Measurements from ENCODE around the gene SCAMP5.

Gene SCAMP5

GRCh38 chr15:74960995-74961588 lies 34.3 kb upstream of the SCAMP5 start:
- ATAC-seq (peak; percentile 77), DNase-seq (no peak)
- no peaks in the 10 kb centered on the region for H3K9me3 Mint-ChIP-seq
- no peaks in the 10 kb centered on the region for H3K36me3 Mint-ChIP-seq (ENCODE audit: low read depth)
- H3K4me3 Mint-ChIP-seq = peak overlapping the region; percentile 27
- H3K27ac Mint-ChIP-seq = peak overlapping the region; percentile 87
- peaks cover 44% of the 10 kb centered on the region for H3K4me1 Mint-ChIP-seq
- peaks cover 53% of the 10 kb centered on the region for H3K27me3 Mint-ChIP-seq

- ATAC-seq = no peak
- H3K4me1 Mint-ChIP-seq = peaks cover 43% of the 10 kb centered on the region
- H3K36me3 Mint-ChIP-seq (ENCODE audit: low read depth) = no peaks in the 10 kb centered on the region
- no peaks in the 10 kb centered on the region for H3K9me3 Mint-ChIP-seq
- no peak for DNase-seq
- H3K27me3 Mint-ChIP-seq = peaks cover 53% of the 10 kb centered on the region
- H3K4me3 Mint-ChIP-seq = peak overlapping the region; percentile 27
- H3K27ac Mint-ChIP-seq = peak overlapping the region; percentile 87
Observed at GRCh38 chr15:74961616-74962015, 33.7 kb upstream of the SCAMP5 start.

DNA sequence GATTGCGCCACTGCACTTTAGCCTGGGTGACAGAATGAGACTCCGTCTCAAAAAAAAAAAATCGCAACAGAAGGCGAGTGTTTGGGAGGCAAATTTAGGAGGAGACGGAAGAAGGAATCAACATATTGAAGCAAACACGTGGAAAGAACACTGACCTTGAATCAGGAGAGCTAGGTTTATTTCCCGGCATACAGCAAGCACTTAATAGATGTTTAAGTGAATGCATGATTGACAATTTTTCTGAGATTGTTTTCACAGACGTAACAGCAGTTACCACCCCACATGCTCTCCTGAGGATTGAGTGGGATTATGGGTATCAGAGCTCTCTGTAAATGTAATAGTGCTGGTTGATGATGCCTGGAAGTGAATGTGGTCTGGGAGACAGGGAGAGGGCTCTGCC lies 33.1 kb upstream of the SCAMP5 start:
- DNase-seq = no peak
- H3K36me3 Mint-ChIP-seq (ENCODE audit: low read depth) = no peaks in the 10 kb centered on the region
- H3K4me3 Mint-ChIP-seq = no peak overlapping the region
- no peaks in the 10 kb centered on the region for H3K9me3 Mint-ChIP-seq
- peaks cover 43% of the 10 kb centered on the region for H3K4me1 Mint-ChIP-seq
- no peak overlapping the region for H3K27ac Mint-ChIP-seq
- peaks cover 53% of the 10 kb centered on the region for H3K27me3 Mint-ChIP-seq
- ATAC-seq = no peak

DNA sequence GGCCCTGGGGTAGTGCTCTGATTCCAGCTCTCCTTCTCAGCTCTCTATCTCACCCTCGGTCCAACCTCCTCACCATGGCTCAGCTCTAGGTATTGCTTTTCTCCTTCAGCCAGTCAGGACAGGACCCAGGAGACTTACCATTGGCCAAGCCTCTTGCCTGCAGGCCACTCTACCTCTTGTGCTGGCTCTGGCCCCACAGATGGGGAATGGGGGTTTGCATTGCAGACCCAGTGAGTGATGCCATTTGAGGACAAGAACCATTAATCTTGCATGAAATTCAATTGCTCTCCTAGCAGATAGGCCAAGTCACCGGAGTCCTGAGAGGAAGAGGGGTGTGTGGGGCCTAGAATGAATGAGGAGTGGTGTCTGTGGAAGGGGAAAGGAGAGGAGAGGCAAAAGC lies 32.7 kb upstream of the SCAMP5 start:
- Mint-ChIP-seq H3K4me1 (peaks cover 38% of the 10 kb centered on the region), H3K4me3 (no peak overlapping the region), H3K27me3 (peaks cover 49% of the 10 kb centered on the region), H3K27ac (peak overlapping the region; percentile 12), H3K9me3 (no peaks in the 10 kb centered on the region), H3K36me3 (ENCODE audit: low read depth) (no peaks in the 10 kb centered on the region)
- DNase-seq (no peak), ATAC-seq (no peak)

DNA sequence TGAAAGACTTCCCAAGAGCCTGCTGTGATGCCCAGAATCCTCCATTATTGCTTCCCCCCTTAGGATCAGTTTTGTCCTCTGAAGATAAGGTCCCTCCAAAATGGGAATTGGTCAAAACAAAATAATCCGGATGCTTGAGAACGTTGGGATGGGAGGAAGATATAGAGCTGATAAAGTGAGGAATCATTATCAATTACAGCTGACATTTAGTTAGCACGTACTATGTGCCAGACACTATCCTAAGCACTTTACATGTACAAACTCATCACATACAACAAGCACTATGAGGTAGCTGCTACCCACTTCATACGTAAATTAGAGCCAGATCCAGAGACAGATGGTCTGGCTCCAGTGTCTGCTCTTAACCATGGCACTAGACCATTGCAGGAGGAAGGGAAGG lies 32.1 kb upstream of the SCAMP5 start:
- H3K4me3 Mint-ChIP-seq = no peak overlapping the region
- ATAC-seq (no peak), DNase-seq (no peak)
- peaks cover 34% of the 10 kb centered on the region for H3K4me1 Mint-ChIP-seq
- no peak overlapping the region for H3K27ac Mint-ChIP-seq
- no peaks in the 10 kb centered on the region for H3K36me3 Mint-ChIP-seq (ENCODE audit: low read depth)
- peaks cover 44% of the 10 kb centered on the region for H3K27me3 Mint-ChIP-seq
- no peaks in the 10 kb centered on the region for H3K9me3 Mint-ChIP-seq

- Mint-ChIP-seq H3K36me3 (ENCODE audit: low read depth) (no peaks in the 10 kb centered on the region), H3K4me1 (peaks cover 20% of the 10 kb centered on the region), H3K27ac (no peak overlapping the region), H3K27me3 (peaks cover 28% of the 10 kb centered on the region), H3K4me3 (no peak overlapping the region), H3K9me3 (no peaks in the 10 kb centered on the region)
- no peak for DNase-seq
- no peak for ATAC-seq
Observed at GRCh38 chr15:74964794-74965193, 30.6 kb upstream of the SCAMP5 start.

GRCh38 chr15:74967670-74968069 lies 27.7 kb upstream of the SCAMP5 start:
- Mint-ChIP-seq H3K27ac (no peak overlapping the region), H3K36me3 (ENCODE audit: low read depth) (no peaks in the 10 kb centered on the region), H3K4me1 (no peaks in the 10 kb centered on the region), H3K27me3 (peaks cover 12% of the 10 kb centered on the region), H3K4me3 (no peak overlapping the region), H3K9me3 (no peaks in the 10 kb centered on the region)
- DNase-seq (no peak), ATAC-seq (no peak)

GRCh38 chr15:74976159-74976558 lies 19.2 kb upstream of the SCAMP5 start:
- Mint-ChIP-seq H3K36me3 (ENCODE audit: low read depth) (no peaks in the 10 kb centered on the region), H3K4me1 (peaks cover 18% of the 10 kb centered on the region), H3K27ac (no peak overlapping the region), H3K27me3 (peaks cover 21% of the 10 kb centered on the region), H3K4me3 (no peak overlapping the region), H3K9me3 (no peaks in the 10 kb centered on the region)
- ATAC-seq (no peak), DNase-seq (no peak)

DNA sequence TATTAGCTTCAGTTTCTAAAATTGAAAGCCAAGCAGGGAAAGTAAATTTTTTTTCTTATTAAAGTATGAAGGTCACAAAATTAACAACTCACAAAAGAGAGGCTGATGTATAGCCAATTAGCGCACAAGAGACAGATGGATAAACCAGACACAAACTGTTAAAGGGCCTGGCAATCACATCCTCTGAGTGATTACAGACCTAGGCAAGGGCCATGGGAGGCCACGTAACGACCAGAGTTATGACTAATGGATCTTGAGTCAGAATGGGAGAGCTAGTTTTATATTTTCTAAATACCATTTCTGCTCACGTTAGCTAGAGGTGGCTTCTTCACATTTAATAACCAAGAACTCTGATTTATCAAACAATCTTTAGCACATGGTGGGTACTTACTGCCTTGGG lies 17.8 kb upstream of the SCAMP5 start:
- no peaks in the 10 kb centered on the region for H3K9me3 Mint-ChIP-seq
- peak overlapping the region; percentile 50 for H3K27ac Mint-ChIP-seq
- H3K4me3 Mint-ChIP-seq = peak overlapping the region; percentile 21
- H3K36me3 Mint-ChIP-seq (ENCODE audit: low read depth) = no peaks in the 10 kb centered on the region
- H3K4me1 Mint-ChIP-seq = peaks cover 21% of the 10 kb centered on the region
- ATAC-seq (peak; percentile 91), DNase-seq (no peak)
- H3K27me3 Mint-ChIP-seq = peaks cover 25% of the 10 kb centered on the region

DNA sequence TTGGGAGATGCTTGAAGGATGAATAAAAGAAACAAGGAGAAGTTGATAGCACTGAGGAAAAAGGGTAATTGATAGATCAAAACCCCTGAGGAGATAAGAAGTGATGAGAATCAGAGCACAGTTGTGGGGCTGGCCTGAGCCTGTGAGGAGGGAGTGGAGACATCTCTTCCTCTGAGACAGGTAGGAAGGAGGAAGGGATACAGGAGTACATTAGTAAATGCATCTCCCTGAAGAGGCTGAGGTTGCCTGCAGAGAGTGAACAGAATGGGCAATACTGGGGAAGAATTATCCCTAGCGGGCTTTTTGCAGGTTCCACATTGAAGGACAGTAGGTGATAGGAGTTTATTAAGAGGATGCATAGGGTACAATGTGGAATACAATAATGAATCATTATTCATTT lies 17.3 kb upstream of the SCAMP5 start:
- Mint-ChIP-seq H3K9me3 (no peaks in the 10 kb centered on the region), H3K36me3 (ENCODE audit: low read depth) (no peaks in the 10 kb centered on the region), H3K27ac (peak overlapping the region; percentile 50), H3K27me3 (peaks cover 21% of the 10 kb centered on the region), H3K4me3 (peak overlapping the region; percentile 21), H3K4me1 (peaks cover 23% of the 10 kb centered on the region)
- ATAC-seq (peak; percentile 23), DNase-seq (no peak)

DNA sequence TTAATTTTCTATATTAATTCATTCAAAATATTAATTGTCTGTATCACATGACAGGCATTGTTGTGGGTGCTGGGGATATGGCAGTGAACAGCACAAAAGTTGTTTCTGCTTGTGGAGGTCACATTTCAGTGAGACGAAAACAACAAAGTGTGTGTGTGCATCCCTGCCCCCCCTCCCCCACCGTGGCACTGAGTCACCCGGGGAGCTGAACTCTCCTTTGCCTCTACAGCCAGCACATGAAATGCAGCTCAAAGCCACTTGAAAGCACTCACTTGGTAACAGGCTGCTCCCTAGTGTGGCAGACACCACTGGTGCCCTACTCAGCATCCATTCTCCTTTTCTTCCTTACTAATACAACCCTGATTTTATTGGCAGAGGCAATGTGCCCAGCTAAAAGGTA lies 16.9 kb upstream of the SCAMP5 start:
- H3K4me3 Mint-ChIP-seq = no peak overlapping the region
- peaks cover 27% of the 10 kb centered on the region for H3K4me1 Mint-ChIP-seq
- DNase-seq = peak; percentile 68
- no peak overlapping the region for H3K27ac Mint-ChIP-seq
- no peaks in the 10 kb centered on the region for H3K36me3 Mint-ChIP-seq (ENCODE audit: low read depth)
- H3K27me3 Mint-ChIP-seq = peaks cover 21% of the 10 kb centered on the region
- H3K9me3 Mint-ChIP-seq = no peaks in the 10 kb centered on the region
- ATAC-seq = peak; percentile 94

DNA sequence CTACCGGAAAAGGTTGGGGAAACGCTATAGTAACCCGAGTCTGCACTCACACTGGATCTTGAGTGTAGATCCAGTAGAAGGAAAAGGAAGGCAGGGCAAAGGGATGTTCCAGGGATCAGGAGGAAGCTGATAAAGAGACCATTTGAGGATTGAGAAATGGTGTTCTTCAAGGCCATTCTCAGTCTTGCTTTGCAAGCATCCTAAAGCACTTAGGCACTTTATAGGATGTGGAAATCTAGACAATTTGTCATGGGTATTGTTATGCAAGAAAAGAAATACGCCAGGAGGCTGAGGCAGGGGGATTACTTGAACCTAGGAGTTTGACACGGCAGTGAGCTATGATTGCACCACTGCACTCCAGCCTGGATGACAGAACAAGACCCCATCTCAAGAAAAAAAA lies 13.2 kb upstream of the SCAMP5 start:
- no peak overlapping the region for H3K27ac Mint-ChIP-seq
- H3K9me3 Mint-ChIP-seq = no peaks in the 10 kb centered on the region
- peaks cover 29% of the 10 kb centered on the region for H3K27me3 Mint-ChIP-seq
- peaks cover 40% of the 10 kb centered on the region for H3K4me1 Mint-ChIP-seq
- no peaks in the 10 kb centered on the region for H3K36me3 Mint-ChIP-seq (ENCODE audit: low read depth)
- no peak overlapping the region for H3K4me3 Mint-ChIP-seq
- no peak for ATAC-seq
- no peak for DNase-seq

GRCh38 chr15:74983725-74984231 lies 11.6 kb upstream of the SCAMP5 start:
- ATAC-seq = peak; percentile 98
- H3K9me3 Mint-ChIP-seq = no peaks in the 10 kb centered on the region
- peak; percentile 64 for DNase-seq
- peaks cover 41% of the 10 kb centered on the region for H3K27me3 Mint-ChIP-seq
- peaks cover 29% of the 10 kb centered on the region for H3K4me1 Mint-ChIP-seq
- H3K4me3 Mint-ChIP-seq = peak overlapping the region; percentile 16
- H3K36me3 Mint-ChIP-seq (ENCODE audit: low read depth) = no peaks in the 10 kb centered on the region
- H3K27ac Mint-ChIP-seq = peak overlapping the region; percentile 80

GRCh38 chr15:74988007-74988800 lies 7.2 kb upstream of the SCAMP5 start:
- no peak overlapping the region for H3K27ac Mint-ChIP-seq
- H3K27me3 Mint-ChIP-seq = peaks cover 40% of the 10 kb centered on the region
- ATAC-seq (peak; percentile 57), DNase-seq (peak; percentile 58)
- no peaks in the 10 kb centered on the region for H3K9me3 Mint-ChIP-seq
- H3K36me3 Mint-ChIP-seq (ENCODE audit: low read depth) = no peaks in the 10 kb centered on the region
- H3K4me3 Mint-ChIP-seq = no peak overlapping the region
- peaks cover 23% of the 10 kb centered on the region for H3K4me1 Mint-ChIP-seq

GRCh38 chr15:74989527-74989926 lies 5.8 kb upstream of the SCAMP5 start:
- no peaks in the 10 kb centered on the region for H3K9me3 Mint-ChIP-seq
- H3K27me3 Mint-ChIP-seq = peaks cover 35% of the 10 kb centered on the region
- no peak for ATAC-seq
- no peak overlapping the region for H3K27ac Mint-ChIP-seq
- no peak overlapping the region for H3K4me3 Mint-ChIP-seq
- DNase-seq = no peak
- H3K36me3 Mint-ChIP-seq (ENCODE audit: low read depth) = no peaks in the 10 kb centered on the region
- peaks cover 12% of the 10 kb centered on the region for H3K4me1 Mint-ChIP-seq

All from activated naive CD8-positive, alpha-beta T cell treated with anti-CD3 and anti-CD28 coated beads, Interleukin-2, amount 50 U/mL, for 24 hours (primary cell).